ENCODE measurements around the gene GLIS1. TPM values are rescaled to one million over a fixed set of nuclear protein-coding genes. Genes with fewer than 3 reads are reported as not detected.

The GLIS1 gene
- polyA plus RNA-seq, 3 donors: 0.22 to 3.7 (median 0.56) TPM

DNA sequence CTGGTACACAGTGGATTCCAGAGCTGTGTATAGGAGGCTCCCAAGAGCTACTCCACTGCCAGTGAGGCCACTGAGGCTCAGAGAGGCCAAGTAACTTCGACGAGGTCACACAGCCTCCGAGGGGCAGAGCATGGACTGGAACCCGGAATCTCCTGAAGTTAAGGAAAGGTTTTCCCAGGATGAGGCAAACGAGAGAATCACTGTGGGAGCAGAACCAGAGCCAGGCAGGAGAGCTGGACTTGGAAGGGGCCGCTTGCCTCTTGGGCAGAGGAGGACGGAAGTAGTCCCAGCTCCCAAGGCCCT, 52.0 kb downstream of the GLIS1 start:
- 88 to 95% (median 91%) methylated on average over 7 of the region's 7 CpGs for WGBS, 3 donors
- no peak overlapping the region for H3K27ac ChIP-seq (ENCODE audit: low read depth, low read length)

DNA sequence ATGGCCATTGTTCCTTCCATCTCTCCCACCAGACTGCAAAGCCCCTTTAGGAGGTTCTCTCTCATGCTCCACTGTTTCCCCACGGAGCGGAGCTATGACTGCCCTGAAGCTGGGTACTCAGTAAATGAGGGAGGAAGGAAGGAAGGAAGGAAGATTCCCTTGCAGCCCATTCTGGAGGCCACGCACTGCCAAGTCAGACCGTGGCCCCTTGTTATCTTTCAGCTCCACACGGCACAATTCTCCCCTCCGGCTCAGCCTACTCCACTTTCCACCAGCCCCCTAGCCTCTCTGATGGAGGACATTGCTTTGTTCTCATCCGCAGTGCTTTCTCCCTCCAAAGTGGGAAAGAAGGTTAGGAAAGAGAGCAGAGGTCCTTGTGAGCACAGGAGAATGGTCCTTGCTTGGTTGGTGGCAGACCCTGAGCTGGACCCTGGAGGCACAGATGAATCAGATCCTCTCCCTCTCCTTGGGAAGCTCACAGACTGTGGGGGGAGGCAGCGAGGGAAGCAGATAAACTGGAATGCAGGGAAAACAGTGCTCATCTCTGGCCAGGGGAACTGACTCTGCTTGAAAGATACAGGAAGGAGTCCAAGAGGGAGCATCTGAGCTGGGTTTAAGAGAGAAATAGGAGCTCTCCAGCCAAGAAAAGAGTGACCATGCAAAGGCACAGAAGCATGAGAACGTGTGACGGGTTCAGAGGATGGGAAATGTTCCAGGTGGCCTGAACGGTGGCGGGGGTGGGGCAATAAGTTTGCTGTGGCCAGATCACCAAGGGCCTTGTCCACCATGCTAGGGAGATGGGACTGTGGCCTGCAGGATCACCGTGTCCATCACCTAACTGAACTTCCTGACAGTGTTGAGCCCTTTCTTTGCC, 52.6 kb downstream of the GLIS1 start:
- WGBS, 3 donors: 38 to 54% (median 47%) methylated on average over 13 of the region's 13 CpGs
- H3K27ac ChIP-seq (ENCODE audit: low read depth, low read length): no peak overlapping the region

DNA sequence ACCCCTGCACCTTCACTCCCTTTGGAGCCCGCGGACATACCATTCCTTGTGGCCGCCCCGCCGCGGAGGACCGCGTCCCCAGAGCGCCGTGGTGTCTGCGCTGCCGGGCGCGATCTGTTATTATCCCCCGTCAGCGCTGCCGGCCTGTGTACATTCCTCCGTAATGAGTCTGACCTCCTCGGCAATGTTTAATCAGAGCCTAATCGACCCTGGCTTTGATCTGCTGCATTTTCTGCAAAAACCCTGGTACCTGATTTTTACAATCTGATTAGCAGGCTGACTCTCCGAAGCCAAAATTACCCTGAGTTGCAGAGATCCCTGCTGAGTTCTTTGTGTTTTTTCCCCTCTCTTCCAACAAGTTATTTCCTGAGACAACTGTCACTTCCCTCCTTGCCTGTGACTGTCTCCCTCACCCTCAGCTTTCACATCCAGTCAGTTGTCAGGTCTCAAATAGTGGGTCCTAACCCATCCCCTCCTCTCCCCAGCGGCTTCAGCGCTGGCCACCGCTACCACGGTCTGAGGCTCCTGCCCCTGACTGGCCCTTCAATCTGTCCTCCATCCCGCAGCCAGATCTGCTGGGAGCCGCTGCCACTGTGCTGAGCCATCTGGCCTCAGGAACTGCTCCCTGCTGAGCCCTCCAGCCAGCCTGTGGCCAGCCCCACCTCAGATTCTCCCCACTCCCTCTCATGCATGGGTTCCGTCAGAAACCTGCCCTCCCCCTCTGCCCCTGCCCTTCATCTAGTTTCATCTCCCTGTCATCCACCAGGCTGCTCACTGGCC, 53.5 kb downstream of the GLIS1 start:
- H3K27ac ChIP-seq (ENCODE audit: low read depth, low read length): no peak overlapping the region
- WGBS, 3 donors: 17 to 38% (median 31%) methylated on average over 28 of the region's 28 CpGs

DNA sequence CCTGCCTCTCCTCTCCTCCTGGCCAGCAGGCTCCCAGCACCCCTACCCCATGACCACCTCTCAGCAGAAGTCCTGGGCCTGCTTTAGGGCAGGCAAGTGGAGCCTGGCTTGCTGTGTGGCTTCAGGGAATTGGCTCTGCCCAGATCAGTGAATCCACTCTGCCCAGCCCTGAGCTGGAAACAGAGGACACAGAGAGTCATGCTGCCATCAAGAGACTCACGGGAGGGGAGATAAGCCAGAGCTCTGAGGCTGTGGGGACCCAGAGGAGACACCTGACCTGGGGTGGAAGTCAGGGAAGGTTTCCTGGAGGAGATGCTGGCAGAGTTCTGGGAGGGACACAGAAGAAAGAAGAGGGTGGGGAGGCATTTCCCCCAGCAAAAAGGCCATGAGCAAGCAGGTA, 54.2 kb downstream of the GLIS1 start:
- 65 to 74% (median 71%) methylated on average over 1 of the region's 1 CpG for WGBS, 3 donors
- no peak overlapping the region for H3K27ac ChIP-seq (ENCODE audit: low read depth, low read length)

DNA sequence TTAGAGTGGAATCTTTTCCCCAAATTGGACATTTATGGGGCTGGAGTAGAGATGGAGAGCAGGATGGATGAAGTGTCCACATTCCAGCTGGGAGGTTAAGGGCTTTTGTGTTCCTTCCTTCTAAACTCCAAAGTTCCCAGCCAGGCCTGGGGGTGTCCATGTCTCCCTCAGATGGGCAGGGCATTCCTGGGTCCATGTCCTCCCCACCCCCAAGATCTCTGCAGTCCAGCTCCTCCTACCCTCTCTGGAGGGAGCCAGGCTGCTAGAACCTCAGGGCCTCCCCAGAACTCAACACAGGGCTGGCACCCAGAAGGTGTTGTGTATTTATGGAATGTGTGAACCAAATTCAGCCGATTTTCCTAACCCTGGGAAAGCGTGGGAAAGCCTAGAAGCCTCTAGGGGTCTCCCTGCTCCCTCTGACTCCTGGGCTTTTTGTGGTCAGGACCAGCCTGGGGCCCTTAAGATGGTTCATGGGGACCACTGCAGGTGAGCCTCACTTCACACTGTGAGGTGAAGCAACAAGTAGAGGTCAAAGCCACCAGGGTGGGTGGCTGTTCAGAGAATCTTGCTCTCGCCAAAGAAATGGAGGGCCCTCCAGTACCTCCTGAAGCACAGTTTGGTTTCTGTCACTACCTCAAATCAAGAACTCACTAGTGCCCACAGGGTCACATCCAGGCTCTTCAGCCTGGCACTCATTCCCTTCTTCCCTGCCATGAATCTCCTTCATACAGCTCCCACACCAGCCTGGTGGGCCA, 54.8 kb downstream of the GLIS1 start:
- WGBS, 3 donors: 65 to 84% (median 76%) methylated on average over 3 of the region's 3 CpGs

DNA sequence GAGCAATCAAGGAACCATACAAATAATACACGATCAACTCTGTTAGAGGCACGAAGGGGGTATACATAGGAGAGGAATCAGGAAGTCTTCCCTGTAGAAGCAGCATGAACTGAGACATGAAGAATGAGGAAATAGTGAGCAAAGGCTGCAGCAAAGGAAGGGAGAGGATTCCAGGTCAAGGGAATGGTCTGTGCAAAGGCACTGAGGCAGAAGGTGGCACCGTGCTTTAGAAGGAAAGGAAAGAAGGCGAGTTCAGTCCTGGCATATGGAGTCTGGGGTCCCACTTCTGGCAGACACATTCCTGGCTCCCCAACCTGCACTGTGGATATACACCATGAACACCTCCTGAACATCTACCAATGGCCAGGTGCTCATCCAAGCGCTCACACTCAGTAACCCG, 56.1 kb downstream of the GLIS1 start:
- H3K27ac ChIP-seq (ENCODE audit: low read depth, low read length): no peak overlapping the region
- 77 to 83% (median 83%) methylated on average over 6 of the region's 6 CpGs for WGBS, 3 donors

More for the DNA sequence above, 54.8 kb downstream of the GLIS1 start:
- no peak overlapping the region for H3K27ac ChIP-seq (ENCODE audit: low read depth, low read length)

DNA sequence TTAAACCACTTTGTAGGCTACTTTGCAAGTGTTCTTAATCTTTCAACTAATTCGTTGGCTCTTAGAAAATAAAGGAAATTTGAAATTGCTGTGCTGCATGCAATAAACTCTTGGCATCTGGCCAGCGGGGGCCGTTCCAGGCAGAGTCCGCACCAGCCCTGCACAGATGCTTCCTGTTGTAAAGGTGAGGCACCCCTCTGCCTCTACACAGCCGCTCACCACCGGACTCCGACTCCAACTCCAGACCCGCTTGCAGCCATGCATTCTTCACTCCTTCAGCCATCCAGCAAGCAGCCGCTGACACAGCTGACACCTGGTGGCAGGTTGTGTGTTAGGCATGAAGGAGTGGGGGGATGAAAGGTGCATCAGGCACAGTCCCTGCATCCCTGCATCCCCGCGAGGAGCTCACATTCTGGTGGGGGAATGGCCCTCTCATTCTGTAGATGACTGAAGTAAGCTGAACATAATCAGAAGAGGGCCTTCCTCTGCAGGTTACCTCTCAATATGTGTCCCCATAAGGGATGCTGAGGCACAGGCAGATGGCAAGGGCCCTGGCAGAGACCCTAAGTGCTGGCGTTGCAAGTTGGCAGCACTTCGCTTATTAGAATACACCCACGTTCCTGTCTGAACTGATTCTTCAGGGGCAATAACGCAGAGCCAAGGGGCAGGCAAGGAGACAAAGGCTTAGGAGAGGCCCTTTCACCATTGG, 56.8 kb downstream of the GLIS1 start:
- 13 to 19% (median 13%) methylated on average over 15 of the region's 15 CpGs for WGBS, 3 donors
- H3K27ac ChIP-seq (ENCODE audit: low read depth, low read length): no peak overlapping the region

DNA sequence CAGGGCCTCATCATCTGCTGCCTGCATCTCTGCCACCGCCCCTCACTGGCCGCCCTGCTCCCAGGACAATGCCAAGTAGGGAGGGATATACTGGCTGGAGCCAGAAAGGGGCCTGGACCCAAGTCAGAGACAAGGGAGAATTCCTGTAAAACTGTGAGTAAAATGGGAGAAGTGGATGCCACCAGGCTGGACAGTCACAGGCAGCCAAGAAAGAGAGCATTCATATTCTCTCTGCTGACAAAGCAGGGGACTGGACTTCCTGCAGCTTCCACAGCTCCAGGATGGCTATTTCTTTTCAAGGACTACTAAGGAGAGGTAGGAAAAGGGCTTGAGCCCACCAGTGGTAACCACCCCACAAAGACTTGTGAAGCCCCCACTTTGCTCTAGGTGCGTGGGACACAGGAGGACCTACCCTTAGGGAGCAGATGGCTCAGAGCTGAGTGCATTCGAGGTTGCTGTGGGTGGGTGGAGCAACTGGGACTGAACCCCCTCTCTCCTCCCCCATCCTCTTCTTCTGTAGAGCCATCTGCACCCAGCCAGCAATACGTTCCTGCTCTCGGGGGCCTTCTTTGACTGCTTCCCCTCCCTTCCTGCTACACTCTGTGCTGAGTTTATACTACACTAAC, 57.5 kb downstream of the GLIS1 start:
- H3K27ac ChIP-seq (ENCODE audit: low read depth, low read length): no peak overlapping the region
- 37 to 53% (median 53%) methylated on average over 6 of the region's 6 CpGs for WGBS, 3 donors

DNA sequence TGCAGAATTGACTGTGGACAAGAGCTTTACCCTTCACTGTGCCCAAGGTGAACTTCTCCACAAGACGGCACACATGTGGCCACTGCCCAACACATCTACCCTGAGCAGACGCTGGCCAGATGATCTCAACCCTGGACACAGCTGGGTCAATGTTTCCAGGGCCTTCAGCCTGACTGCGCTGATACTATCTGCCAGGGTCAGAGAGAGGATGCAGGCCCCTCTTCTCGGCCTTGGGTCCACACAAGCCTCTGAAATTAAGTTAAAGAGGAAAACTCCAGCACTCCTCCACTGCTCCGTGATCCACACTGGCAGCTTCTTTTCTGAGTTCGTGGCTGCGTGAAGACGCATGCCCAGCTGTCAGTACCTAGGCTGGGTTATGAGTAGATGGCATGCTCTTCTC, 58.1 kb downstream of the GLIS1 start:
- H3K27ac ChIP-seq (ENCODE audit: low read depth, low read length): no peak overlapping the region
- WGBS, 3 donors: 88 to 93% (median 91%) methylated on average over 8 of the region's 8 CpGs

DNA sequence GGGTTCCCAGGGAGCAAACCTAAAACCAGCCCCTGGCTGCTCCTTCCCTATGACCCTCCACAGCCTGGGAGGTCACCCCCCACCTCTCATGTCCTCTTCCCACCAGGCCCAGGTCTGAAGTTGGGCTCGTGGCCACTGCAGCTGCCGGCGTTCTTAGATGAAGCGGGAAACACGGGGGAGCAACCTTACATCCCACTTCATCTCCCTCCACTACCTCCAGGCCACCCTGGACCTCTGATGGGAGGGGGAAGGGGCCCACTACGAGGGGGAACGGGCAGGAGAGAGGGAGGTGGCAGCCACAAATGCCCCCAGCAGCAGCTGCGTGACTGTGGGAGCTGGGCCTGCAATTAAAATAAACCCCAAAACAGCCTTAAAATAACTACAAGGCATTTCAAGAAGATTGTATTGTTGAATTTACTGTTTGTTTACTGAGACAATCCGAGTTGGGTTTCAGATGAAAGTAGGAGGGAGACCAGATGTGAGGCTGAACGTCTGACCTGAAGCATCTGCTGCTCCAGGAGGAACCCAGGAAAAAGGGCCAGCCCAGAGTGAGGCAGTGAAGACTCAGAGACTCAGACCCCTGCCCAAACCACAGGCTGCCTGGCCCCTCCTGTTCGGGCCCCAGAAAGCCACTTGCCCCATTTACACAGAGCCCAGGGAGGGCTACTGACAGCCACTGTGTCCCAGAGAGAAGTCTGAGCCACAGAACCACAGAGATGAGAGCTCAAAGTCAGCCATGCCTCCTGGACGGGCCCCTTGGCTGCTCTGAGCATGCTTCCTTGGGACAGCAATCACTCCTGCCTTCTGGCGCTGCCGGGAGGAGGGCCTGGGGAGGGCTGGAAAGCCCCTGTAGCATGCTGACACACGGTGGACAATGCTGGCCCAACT, 59.8 kb downstream of the GLIS1 start:
- WGBS, 3 donors: 66 to 76% (median 70%) methylated on average over 15 of the region's 15 CpGs
- H3K27ac ChIP-seq (ENCODE audit: low read depth, low read length): no peak overlapping the region

DNA sequence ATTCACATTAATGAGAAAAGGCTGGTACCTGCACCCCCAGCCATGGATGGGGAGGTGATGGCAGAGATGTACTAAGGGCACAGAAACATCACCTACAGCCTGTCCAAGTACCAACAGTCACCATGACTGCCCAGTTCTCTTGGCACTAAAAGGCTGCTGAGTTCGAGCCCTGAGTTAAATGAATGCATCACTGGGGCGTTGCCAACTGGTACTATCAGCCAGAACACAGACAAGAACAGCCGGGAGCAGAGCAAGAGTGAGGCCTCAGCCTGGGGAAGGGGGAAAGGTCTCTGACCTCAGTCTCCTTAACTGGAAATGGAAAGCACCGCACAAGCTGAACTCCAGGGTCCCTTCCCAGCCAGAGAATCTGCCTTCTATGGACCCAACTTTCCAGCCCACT, 60.5 kb downstream of the GLIS1 start:
- no peak overlapping the region for H3K27ac ChIP-seq (ENCODE audit: low read depth, low read length)
- 68 to 75% (median 69%) methylated on average over 4 of the region's 4 CpGs for WGBS, 3 donors

DNA sequence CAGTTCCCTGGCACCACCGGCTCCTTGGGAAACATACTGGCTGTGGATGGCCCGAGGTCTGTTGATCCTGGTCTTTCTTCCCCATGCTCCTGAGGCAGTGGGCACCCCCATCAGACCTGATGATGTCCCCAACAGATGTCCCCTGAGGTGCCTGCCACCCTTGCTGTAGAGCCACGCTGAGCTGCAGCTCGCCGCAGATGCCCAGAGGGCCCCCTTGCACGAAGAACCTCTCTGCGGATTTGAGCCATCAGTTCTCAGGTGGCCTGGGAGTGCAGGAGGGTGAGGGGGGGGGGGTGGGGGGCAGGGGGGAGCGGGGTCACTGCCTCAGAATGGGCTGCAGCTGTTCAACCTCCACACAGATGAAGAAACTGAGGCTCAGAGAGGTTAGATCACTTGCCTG, 60.9 kb downstream of the GLIS1 start:
- 88 to 95% (median 88%) methylated on average over 8 of the region's 8 CpGs for WGBS, 3 donors

DNA sequence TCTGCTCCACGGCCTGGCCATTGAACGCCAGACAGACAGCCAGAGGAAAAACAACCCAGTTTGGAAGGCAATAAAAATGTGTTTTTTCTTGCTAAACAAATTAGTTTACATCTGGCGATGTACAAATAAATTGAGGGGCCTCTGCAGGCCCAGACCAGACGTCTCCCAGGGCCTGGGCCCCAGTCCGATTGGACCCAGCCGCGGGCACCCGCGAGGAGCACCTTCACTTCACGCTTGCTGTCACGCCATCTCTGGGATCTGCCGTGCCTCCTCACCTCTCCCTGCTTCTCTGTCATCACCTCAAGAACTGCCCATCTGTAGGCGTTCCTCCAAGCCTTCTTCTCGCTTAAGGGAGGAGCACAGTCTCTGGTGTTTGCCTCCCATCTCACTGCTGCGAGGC, 61.5 kb downstream of the GLIS1 start:
- H3K27ac ChIP-seq (ENCODE audit: low read depth, low read length): no peak overlapping the region
- WGBS, 3 donors: 91 to 97% (median 97%) methylated on average over 15 of the region's 15 CpGs

More for the DNA sequence above, 60.9 kb downstream of the GLIS1 start:
- H3K27ac ChIP-seq (ENCODE audit: low read depth, low read length): no peak overlapping the region

DNA sequence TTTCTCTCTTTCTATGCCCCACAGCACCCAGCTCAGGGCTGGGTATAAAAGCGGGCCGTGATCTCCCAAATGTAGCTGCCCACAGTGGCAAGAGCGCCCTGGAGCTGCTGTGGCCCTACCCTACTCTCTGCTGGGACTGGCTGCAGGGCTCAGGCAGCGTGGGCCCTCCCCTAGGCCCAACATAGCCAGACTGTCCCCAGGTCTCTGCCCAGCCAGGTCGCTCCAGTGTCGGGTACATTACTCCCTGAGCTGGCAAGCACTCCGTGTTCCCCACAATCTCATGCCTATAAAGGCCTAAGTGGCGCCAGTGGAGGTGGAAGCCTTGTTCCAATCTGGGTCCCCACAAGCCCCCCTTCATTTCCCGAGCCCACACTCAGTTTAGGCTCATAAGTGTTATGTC, 66.2 kb downstream of the GLIS1 start:
- 86 to 95% (median 91%) methylated on average over 9 of the region's 9 CpGs for WGBS, 3 donors
- no peak overlapping the region for H3K27ac ChIP-seq (ENCODE audit: low read depth, low read length)

DNA sequence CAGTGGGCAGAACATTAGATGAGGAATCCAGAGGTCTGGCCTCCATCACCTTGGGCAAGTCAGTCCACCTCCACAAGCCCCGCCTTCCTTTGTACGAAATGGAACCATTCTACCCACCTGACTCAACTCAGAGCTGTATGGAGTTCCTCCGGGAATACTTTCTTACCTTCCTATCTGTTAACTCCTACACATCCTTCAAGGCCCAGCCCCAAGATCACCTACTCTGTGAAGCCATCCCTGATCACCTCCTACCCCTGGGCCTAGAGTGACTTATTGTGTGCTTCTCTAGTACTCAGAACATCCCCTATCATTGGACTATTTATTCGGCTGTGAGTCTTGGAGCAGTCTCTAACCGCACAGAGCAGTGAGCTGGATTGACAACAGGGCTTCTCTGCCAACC, 66.7 kb downstream of the GLIS1 start:
- no peak overlapping the region for H3K27ac ChIP-seq (ENCODE audit: low read depth, low read length)
- 91 to 96% (median 96%) methylated on average over 5 of the region's 5 CpGs for WGBS, 3 donors

DNA sequence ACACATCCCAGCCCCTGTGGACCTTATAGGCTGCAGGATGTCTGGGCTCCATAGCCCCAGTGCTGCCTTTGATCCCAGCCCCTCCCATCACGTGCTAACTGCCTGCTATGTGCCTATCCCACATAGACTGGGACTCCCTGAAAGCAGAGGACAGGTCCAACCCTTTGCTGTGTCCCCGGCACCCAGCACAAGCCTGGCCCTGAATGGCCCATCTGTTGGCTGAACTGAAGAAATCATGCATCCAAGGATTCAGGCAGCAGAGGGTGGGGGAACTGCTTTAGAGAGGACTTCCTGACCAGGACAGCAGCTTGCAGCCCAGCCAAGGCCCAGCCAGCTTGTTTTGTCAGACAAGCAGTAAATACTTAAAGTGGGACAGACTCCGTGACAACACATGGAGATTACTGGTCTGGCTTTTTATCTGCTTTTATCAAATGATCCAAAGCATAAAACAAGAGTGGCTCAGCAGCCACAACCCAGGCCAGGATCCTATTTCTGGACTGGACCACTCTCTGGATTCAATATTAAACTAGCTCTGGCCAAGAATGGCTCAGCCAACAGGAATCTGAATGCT, 69.3 kb downstream of the GLIS1 start:
- H3K27ac ChIP-seq (ENCODE audit: low read depth, low read length): no peak overlapping the region
- WGBS, 3 donors: 59 to 86% (median 69%) methylated on average over 3 of the region's 3 CpGs

DNA sequence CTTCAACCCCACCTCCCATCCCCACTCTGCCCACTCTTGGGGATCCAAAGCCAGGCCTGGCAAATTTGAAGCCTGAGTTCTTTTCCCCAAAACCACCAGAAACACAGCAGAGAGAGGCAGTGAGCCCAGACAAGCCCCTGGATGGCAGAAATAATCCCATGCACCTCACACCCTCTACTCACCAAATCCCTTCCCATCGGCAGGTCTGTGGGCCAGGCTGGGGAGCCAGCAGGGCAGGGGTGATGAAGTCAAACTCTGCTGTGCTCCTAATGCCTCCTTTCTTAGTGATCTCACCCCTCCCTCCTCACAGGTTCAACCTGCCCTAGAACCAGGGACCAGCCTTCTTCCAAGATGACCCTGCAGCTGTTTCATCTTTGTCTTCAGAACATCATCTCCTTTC, 72.4 kb downstream of the GLIS1 start:
- H3K27ac ChIP-seq (ENCODE audit: low read depth, low read length): no peak overlapping the region
- 92 to 100% (median 93%) methylated on average over 1 of the region's 1 CpG for whole genome bisulfite sequencing, 3 donors
